Ishikawa (cell line): ENCODE results near the gene GLOD4.

ENCODE experiments used
- CEBPB ChIP-seq: IDR thresholded peaks from 2 replicates; pipeline ENCODE4 v1.6.1; 2012
- CREB1 ChIP-seq: IDR thresholded peaks from 2 replicates; pipeline ENCODE4 v1.6.1; 2012; ENCODE audit warnings: low read depth
- EGR1 ChIP-seq: IDR thresholded peaks from 2 replicates; pipeline ENCODE4 v1.6.1; 2012
- EP300 ChIP-seq: IDR thresholded peaks from 2 replicates; pipeline ENCODE4 v1.6.1; 2012; ENCODE audit warnings: borderline replicate concordance
- FOXM1 ChIP-seq: IDR thresholded peaks from 2 replicates; pipeline ENCODE4 v1.6.1; 2012; ENCODE audit warnings: low read depth, borderline replicate concordance
- MAX ChIP-seq: IDR thresholded peaks from 2 replicates; pipeline ENCODE4 v1.6.1; 2012
- NFIC ChIP-seq: IDR thresholded peaks from 2 replicates; pipeline ENCODE4 v1.6.1; 2012
- RAD21 ChIP-seq: IDR thresholded peaks from 2 replicates; pipeline ENCODE4 v1.6.1; 2012; ENCODE audit warnings: low read depth
- REST ChIP-seq: IDR thresholded peaks from 2 replicates; pipeline ENCODE4 v1.6.1; 2012; ENCODE audit warnings: low read depth, mild to moderate bottlenecking
- TAF1 ChIP-seq: IDR thresholded peaks from 2 replicates; pipeline ENCODE4 v1.6.1; 2012; ENCODE audit warnings: low read depth, mild to moderate bottlenecking
- TCF12 ChIP-seq: IDR thresholded peaks from 2 replicates; pipeline ENCODE4 v1.6.1; 2012; ENCODE audit warnings: low read depth
- TEAD4 ChIP-seq: IDR thresholded peaks from 2 replicates; pipeline ENCODE4 v1.6.1; 2012
- USF1 ChIP-seq: IDR thresholded peaks from 2 replicates; pipeline ENCODE4 v1.6.1; 2012
- YY1 ChIP-seq: IDR thresholded peaks from 2 replicates; pipeline ENCODE4 v1.6.1; 2012; ENCODE audit warnings: low read depth
- ZBTB7A ChIP-seq: IDR thresholded peaks from 2 replicates; pipeline ENCODE4 v1.6.1; 2012; ENCODE audit warnings: low read depth

GLOD4 gene

DNA sequence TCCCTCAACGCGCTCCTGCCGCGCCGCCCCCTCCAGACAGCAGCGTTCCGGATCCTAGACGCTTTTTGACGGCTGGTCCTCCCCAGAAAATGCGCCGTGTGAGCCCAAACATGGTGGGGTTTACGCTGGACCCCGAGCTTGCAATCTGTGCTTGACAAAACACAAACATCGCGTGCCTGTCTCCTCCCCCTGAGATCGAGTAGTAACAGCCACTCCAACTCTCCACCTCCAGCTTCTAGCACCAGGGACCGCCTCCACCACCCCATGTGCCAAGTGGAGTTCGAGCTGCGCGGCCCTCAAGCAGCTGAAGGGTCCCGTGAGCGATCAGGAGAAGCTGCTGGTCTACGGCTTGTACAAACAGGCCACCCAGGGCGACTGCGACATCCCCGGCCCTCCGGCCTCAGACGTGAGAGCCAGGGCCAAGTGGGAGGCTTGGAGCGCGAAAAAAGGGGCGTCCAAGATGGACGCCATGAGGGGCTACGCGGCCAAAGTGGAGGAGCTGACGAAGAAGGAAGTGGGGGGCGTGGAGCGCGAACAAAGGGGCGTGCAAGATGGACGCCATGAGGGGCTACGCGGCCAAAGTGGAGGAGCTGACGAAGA, 29.4 kb downstream of the GLOD4 start:
- TF ChIP-seq MAX (no peak), TCF12 (no peak), YY1 (0 out of 2 replicates have a peak, but pooled peaks have one; percentile 5), EGR1 (no peak)

GRCh38 chr17:752002-752619, 30.0 kb downstream of the GLOD4 start, which contains the start of gene GEMIN4:
Gene GEMIN4, minus strand, starts transcription at chr17:752264. Its CDS starts 122 bp downstream, at chr17:752142.
- TF ChIP-seq ZBTB7A (peak; percentile 89), YY1 (no peak), TAF1 (peak; percentile 32; the same call in 1 of the 2 replicates), REST (no peak), RAD21 (peak; percentile 21; the same call in 1 of the 2 replicates), EP300 (no peak), EGR1 (peak; percentile 12; the same call in 1 of the 2 replicates), MAX (peak; percentile 56; the same call in 1 of the 2 replicates), TCF12 (no peak; the same call in 1 of the 2 replicates), CREB1 (no peak), CEBPB (no peak), TEAD4 (no peak)

GRCh38 chr17:751269-752001, 30.6 kb downstream of the GLOD4 start:
- TF ChIP-seq MAX: peak; percentile 88
- TF ChIP-seq RAD21: no peak
- 0 out of 2 replicates have a peak, but pooled peaks have one; percentile 5 for TF ChIP-seq USF1

GRCh38 chr17:750431-751037, 31.5 kb downstream of the GLOD4 start:
- TF ChIP-seq ZBTB7A: no peak
- TF ChIP-seq YY1: no peak
- TF ChIP-seq TAF1: no peak
- TF ChIP-seq REST: no peak
- no peak for TF ChIP-seq FOXM1
- no peak for TF ChIP-seq EP300
- no peak for TF ChIP-seq TCF12
- no peak for TF ChIP-seq CEBPB
- no peak for TF ChIP-seq CREB1
- TF ChIP-seq TEAD4: no peak
- no peak for TF ChIP-seq USF1
- no peak for TF ChIP-seq MAX
- TF ChIP-seq NFIC: no peak
- TF ChIP-seq EGR1: no peak
- TF ChIP-seq RAD21: no peak

- no peak for TF ChIP-seq TAF1
- no peak for TF ChIP-seq MAX
- TF ChIP-seq NFIC: no peak
- no peak for TF ChIP-seq TEAD4
- no peak for TF ChIP-seq TCF12
- TF ChIP-seq FOXM1: no peak
- TF ChIP-seq CREB1: no peak
- TF ChIP-seq CEBPB: no peak
- TF ChIP-seq EP300: no peak
Measured at GRCh38 chr17:746783-747629, 35.1 kb downstream of the GLOD4 start.
